Left renal pelvis (tissue), 4 donors: ENCODE results near the gene SLC12A5. TPM values are rescaled to one million over a fixed set of nuclear protein-coding genes. Genes with fewer than 3 reads are reported as not detected.

Source experiments
- DNase-seq, 4 donors: peaks; one replicate each; pipeline ENCODE4 v3.0.0-alpha.2; 2013; ENCODE audit warnings: low read depth in 4 of 4, low spot score in 3 of 4
- polyA plus RNA-seq, 4 donors: library from polyadenylated mRNA; unstranded; fragments of 120-200 nt; gene quantifications; one replicate each; pipeline ENCODE4 v1.2.1, GENCODE V29; 2013; ENCODE audit not compliant: insufficient read length in 4 of 4

SLC12A5 gene
- polyA plus RNA-seq, 4 donors: 0.85 to 2.3 (median 1.5) TPM

DNA sequence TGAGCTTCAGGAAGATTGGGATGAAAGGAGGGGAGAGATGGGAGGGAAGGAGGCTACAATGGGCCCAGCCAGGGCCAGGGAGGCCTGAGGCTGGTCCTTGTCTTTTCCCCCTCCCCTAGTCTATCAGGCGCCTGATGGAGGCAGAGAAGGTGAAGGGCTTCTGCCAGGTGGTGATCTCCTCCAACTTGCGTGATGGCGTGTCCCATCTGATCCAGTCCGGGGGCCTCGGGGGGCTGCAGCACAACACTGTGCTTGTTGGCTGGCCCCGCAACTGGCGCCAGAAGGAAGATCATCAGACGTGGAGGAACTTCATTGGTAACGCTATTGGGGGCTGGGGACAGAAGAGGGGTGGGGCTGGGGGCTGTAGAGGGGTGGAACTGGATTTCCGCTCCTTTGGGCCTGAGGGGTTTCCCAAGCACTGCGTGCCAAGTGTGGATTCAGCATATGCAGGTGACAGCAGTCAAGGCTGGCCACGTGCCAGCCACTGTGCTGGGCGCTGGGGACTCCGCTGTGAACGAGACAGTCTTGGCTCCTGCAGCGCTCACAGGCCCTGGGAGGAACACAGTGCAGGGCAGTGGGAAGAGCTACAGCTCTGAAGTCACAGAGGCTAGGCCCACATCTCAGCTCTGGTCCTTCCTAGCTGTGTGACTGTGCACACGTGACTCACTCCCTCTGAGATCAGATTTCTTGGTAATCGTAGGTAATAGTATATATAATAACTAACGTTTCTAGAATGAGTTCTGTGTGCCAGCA lies 22.7 kb downstream of the SLC12A5 start:
- DNase-seq: no peak

DNA sequence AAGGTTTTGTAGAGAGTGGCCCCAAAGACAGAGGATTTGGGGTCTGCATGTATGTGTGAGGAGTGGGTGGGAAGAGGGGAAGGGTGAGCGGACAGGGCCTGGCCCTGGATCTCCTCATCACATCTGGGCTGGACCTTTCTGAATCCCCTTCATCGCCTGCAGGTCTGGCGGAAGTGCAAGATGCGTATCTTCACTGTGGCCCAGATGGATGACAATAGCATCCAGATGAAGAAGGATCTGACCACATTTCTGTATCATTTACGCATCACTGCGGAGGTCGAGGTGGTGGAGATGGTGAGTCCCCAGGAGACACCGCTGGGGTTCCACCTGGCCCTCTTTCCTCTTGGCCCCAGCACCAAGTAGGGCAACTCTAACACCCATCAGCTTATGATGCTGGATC lies 24.4 kb downstream of the SLC12A5 start:
- DNase-seq: no peak

DNA sequence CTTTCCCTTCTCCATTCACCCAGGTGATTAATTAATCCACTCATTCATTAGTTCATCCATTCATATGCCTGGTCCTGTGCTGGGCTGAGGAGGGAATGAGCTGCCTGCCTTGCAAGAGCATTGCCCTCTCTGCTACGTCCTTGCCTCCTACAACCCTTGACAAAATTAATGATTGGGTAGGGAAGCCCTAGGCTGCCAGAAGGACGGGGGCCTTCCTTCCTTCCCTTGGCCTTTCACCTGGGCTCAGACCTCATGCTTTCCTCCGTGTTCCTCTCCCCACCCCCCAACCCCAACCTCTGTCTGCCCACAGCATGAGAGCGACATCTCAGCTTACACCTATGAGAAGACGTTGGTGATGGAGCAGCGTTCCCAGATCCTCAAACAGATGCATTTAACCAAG lies 25.6 kb downstream of the SLC12A5 start:
- no peak for DNase-seq

DNA sequence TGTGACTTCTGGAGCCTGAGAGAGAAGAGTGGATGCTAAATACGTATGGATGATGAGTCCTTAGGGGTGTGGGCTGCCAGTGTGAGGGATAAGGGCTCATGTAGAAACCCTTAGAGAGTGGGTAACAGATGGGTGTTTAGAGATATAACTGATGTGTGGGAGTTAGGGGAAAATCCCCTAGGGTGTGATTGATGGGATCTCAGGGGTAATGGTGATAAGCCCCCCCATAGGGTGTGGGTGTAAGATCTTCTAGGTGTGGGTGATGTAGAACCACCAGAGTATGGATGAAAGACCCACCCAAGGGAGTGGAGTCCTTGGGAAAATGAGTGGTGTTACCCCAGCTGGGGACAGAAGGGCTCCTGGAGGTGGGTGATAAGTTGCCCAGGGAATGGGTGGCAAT lies 26.3 kb downstream of the SLC12A5 start:
- DNase-seq: no peak

DNA sequence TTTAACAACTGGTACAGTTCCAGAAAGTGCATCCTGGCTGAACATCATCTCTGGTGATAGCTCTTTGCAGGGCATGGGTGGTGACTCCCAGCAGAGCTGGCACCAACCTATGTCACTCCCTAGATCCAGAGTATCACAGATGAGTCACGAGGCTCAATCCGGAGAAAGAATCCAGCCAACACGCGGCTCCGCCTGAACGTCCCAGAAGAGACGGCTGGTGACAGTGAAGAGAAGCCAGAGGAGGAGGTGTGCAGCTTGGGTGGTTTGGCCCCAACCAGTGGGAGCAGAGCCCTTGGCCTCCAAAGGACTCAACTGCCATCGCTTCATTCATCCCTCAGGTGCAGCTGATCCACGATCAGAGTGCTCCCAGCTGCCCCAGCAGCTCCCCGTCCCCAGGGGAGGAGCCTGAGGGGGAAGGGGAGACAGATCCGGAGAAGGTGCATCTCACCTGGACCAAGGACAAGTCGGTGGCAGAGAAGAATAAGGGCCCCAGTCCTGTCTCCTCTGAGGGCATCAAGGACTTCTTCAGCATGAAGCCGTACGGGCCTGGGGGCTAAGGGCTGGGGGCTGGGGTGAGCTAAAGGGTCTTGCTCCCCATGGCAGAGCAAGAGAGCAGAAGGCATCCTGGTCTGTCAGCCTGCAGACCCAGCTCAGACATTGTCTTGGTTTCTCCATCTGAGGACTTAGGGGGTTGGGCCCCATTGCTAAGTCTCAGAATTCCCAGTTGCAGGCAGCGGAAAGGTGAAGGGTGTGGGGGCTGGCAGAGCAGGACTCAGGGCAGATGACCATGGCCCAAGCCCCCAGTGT lies 27.2 kb downstream of the SLC12A5 start:
- no peak for DNase-seq

DNA sequence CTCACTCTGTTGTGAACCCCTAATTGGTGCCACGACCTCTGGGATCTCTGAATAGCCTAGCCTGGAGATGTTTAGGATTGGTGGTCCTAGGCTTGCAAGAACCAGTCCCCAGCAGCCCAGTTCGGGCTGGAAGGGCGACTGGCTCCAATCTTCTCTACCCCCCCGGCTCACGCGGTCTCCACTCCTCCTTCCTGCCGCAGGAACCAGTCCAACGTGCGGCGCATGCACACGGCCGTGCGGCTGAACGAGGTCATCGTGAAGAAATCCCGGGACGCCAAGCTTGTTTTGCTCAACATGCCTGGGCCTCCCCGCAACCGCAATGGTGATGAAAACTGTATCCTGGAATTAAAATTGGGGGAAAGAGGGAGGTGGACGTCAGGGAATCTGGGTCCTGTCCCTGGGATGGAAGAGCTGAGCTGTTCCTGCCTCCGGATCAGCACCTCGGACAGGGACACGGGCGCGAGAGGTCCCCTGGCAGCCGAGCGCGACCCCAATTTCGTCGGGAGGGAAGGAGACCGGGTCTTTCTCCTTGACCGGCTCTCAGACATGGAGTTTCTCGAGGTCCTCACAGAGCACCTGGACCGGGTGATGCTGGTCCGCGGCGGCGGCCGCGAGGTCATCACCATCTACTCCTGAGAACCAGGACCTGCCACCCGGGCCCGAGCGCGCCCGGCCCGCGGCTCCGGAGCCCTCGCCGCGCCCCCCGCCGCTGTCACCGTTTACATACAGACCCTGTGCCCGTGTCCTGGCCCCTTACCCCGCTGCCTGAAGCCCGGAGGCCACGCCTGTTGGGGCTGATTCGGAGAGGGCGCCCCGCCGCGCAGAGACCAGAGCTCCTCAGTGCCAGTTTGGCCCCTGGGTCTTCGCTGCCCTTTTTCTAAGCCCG lies 28.2 kb downstream of the SLC12A5 start:
- DNase-seq: peak; percentile 35 to 63 (median 48)

DNA sequence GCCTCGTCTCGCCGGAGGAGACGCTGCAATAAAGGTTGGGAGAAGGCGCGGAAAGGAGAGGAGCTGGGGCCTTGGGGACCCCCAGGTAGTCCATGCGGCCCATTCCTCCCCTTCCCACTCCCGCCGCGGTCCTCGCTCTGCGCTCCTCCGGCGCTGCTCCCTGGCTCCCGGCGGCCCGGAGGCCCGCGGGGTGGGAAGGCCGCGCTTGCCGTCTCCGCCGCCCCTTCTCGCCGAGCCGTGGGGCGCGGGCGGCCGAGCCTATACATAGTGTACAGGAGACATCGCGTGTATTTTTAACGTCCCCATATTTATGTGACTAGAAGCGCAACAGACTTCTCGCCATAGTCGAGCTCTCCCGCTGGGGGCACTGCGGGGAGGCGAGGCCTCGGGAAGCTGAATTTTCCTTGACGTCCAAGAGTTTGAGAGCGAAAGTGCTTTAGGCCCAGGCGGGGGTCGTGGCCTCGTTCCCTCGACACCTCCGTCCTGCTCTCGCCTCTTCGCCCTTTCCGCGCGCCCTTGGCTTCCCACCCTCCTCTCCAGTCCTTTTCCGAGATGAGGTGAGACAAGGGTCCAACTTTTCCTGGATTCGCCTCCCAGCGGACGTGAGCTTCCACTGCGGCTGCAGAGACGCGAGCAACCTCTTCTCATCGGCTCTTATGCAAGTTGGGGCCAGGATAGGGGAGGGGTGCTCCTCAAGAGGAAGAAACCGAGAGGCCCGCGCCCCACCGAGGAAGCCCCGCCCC lies 29.0 kb downstream of the SLC12A5 start:
- peak in 2 of 4 donors; percentile 1 to 27 for DNase-seq

DNA sequence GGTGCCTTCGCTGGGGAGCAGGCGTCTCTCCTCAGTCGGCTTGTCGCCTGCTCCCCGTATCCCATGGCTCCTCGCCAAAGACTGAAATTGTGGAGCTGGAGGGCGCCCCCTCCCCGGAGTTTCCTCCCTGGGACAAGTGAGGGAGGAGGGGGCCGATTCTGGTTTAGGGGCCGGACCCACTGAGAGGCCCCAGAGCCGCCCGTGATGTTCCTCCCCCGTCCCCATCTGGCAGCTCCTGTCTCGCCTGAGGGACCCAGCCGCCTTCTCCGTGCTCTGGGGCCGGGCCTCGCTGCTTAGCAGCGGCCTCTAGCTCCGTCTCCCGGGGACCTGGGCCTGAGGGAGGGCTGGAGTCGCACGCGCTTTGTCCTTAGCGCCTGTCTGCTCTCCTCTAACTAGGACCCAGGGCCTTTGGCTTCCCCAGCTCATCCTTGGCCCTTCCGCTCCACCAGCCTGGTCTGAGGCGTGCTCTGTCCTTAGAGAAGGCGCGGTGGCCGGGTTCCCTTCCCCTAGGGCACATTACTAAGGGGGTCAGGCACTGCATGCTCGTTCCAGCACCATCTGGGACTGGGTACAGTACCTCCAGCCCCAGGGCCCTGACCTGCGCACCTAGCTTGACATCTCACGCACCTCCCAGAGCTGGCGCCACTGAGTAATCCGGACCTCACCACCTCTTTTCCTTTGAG lies 29.7 kb downstream of the SLC12A5 start:
- peak in 1 of 4 donors; percentile 17 for DNase-seq

DNA sequence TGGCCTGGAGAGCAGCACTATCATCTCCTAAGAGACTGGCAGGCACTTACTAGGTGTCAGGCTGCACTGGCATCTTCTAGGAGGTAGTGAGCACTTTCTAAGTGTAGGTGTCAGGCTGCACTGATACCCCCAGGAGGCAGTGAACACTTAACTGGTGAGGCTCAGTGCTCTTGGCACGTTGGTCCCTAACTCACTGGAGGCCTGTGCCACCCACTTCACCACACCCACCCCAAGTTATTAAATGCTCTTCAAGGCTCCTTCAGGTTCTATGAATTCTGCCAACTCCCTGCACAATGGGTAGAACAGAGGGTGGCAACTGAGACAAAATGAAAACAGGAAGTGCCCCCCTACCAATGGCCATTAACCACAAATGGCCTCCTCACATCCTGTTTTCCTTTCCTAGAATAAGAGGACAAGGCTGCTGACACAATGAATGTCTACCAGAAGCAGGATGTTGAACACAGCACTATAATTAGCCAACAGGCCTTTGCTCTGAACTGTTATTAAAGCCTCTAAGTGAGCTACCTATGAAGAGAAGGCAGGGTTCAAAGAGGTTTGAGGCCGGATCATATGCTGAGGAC lies 31.4 kb downstream of the SLC12A5 start:
- no peak for DNase-seq

DNA sequence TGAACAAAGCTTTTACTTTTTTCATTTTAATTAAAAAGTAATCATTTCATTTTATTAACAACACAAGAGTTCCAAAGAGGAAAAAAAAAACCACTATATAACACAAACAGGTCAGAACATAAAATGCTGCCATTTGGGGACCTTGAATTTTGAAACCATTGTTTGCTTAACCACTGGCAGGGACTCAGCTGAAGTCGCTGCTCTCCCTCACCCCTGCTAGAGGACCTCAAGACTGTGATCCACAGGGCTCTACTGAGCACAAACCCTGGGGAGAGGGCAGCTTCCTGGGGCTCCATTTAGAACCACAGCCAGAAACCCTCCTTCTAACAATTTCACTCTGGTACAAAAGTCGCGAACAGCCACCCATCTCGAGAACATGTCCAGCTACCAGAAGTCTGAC lies 32.0 kb downstream of the SLC12A5 start:
- DNase-seq: no peak

DNA sequence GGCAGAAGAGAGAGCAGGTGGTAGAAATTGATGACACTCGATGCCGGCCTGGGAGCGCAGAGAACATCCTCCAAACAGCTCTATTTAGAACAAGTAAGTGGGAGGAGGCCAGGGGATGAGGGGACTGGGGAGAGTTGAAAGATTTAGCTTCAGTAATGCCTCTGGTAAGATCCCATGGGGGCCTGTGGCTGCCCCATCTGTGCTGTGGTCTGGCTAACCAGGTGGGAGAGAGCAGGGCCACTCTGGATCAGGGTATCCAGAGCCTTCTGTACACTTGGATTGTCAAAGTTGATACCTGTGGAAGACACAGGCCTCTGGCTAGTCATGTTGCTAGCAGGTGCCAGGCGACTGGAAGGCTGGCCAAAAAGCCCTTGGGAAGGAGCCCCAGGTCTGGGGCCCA lies 33.1 kb downstream of the SLC12A5 start:
- no peak for DNase-seq

DNA sequence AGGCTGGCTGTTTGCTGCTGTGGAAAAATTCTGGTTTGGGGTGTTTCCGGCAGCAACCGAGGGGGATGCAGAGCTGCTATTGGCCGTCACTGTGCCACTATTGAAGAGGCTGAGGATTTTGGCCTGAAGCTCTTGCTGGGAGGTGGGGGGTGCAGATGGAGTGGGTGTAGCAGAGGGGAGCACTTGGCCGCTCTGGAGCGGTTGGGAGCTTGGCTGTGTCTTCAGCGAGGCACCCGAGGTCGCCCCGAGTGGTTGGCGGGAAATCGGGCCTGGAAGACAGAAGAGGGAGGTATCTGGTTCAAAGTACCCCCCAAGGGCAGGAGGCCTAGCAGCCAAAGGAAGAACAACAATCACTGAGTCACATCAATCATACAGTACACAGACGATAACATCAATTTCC lies 33.6 kb downstream of the SLC12A5 start:
- no peak for DNase-seq

DNA sequence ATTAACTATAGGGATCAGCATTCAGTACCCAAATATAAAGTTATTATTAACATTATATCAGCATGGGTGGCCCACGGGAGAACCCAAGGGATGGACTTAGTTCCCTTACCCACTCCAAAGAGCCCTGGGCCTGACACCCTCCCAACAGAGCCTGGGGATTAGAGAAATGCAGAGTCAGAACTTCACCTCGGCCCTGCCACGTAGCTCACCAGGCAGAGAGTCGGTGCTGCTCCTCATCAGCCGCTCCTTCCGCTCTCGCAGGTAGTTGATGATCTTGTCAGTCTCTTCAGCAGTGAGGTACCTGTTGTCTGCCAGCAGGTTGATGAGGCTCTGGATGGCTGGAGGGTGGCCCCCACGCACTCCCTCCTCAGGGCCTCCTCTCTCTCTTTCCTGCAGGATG lies 34.1 kb downstream of the SLC12A5 start:
- DNase-seq: no peak

DNA sequence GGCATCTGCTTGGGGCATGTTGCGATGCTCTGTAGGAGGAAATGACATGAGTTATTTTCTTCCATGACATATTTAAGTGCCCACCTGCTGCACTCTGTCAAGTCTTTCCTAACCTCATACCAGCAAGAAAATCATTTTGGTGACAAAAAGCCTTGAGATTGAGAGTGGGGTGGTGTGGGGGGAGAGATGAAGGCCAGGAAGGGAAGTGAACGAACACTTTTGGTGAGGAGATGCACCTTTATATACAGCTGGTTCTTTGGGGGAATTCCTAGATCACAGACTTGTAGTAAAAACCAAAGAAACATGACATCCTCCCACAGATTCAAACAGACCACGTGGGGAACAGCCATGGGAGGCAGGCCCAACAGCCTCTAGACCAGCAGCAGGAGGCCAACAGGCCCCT lies 34.6 kb downstream of the SLC12A5 start:
- DNase-seq: no peak

DNA sequence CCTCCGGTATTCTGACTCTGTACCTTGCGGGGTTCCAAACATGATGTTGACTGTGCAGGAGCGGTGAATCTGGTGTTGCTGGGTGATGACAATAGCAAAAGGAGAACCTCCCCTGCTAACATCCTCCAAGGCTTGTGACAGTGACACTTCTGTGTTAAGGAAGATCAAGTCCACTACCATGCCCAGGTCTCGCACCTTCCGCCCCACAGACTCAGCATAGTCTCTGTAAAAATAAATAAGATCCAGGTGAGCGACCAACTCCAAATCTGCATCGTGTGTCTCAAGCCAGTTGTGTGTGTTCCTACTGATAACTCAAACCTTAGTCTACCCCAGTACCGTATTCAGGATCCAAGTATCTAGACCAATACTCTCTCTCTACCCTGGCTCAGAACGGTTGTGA lies 36.0 kb downstream of the SLC12A5 start:
- no peak for DNase-seq

DNA sequence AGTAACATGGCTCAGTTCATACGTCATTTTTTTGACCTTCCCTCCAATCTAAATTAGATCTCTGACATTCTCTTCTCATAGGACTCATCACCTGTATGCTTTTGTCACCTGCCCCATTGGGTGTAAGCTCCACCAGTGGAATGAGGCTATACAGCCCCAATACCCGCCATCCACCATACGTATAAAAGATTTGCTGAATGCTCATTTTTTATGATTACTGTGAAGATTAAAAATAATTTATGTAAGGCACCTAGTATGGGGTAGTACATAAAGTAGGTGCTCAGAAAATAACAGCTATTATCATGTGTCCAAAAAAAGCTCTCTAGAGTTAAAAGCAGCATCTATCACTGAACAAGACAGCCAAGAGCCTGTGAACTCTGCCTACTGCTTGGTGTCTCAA lies 36.7 kb downstream of the SLC12A5 start:
- no peak for DNase-seq

DNA sequence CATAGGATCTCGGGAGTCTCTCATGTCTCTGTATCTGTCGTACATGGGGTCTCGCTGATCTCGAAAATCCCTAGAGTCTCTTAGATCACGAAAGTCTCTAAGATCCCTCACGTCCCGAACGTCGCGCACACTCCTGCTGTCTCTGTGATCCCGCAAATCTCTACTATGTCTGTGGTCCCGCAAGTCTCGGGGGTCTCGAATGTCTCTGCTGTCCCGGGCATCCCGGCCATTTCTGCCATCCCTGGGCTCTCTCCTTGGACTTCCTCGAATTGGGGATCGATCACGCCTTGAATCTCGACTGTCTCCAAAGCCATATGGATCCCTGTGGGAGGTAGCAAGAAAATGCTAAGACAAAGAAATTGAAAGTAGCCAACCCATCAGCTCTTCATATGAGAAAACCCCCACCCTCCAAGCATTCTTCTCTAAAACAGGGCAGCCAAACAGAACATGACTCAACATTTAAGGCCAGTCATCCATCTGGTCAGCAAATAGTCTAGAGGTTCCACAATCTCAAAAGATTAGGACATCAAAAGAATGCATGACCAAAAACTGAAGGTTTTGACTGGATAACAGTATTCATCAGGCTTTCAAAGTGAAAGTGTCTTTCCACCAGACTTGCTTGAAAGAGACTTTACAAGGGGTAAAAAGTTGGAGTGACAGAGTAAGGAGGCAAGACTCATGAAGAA lies 41.3 kb downstream of the SLC12A5 start:
- DNase-seq: no peak

DNA sequence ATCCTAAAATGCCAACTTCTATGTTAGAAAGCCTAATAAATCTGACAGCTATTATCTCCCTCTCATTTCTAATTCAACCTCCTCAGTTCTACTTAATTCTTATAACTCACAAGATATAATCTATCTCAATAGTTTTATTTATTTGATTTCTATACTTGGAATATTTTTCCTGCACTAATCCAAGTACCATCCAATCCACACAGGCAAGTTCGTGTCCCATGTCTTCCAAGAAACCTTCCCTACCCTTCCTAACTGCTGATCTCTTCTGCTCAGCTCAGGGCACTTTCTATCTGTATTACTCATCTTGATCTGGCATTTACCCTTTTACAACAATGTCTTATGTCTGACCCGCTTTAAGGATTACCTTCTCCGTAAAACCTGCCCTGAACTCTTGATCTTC lies 42.6 kb downstream of the SLC12A5 start:
- DNase-seq: no peak

DNA sequence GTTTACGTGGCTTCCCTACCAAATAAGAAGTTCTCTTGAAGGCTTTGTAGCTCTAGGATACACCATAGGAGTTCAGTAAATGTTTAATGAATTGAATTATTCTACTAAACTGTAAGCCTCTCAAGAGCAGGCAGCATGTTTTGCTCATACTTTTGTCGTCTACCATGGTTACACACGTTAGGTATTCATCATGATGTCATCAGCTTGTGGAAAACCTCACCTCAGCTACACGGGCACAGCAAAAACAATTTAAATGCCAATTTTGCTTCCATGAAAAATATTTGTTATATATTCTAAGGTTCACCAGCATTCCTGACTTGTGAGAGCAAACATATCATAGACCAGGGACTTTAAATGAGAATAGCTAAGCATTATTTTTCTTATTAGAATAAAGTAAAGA lies 44.0 kb downstream of the SLC12A5 start:
- no peak for DNase-seq
